Diencephalon (tissue), 1 donor: ENCODE measurements around the gene LZTS2. TPM values are rescaled to one million over a fixed set of nuclear protein-coding genes. Genes with fewer than 3 reads are reported as not detected.

Experiments used
- small RNA-seq: library from RNA; depleted of rRNA; stranded (forward); fragments of <200 nt; gene quantifications from one replicate; pipeline ENCODE3, GENCODE V24; 2014
- total RNA-seq: library from RNA; depleted of rRNA; stranded (reverse); fragments of >200 nt; gene quantifications from one replicate; pipeline ENCODE4 v1.2.3, GENCODE V29; 2014

LZTS2 gene, protein sequence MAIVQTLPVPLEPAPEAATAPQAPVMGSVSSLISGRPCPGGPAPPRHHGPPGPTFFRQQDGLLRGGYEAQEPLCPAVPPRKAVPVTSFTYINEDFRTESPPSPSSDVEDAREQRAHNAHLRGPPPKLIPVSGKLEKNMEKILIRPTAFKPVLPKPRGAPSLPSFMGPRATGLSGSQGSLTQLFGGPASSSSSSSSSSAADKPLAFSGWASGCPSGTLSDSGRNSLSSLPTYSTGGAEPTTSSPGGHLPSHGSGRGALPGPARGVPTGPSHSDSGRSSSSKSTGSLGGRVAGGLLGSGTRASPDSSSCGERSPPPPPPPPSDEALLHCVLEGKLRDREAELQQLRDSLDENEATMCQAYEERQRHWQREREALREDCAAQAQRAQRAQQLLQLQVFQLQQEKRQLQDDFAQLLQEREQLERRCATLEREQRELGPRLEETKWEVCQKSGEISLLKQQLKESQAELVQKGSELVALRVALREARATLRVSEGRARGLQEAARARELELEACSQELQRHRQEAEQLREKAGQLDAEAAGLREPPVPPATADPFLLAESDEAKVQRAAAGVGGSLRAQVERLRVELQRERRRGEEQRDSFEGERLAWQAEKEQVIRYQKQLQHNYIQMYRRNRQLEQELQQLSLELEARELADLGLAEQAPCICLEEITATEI
- 18.5 TPM for total RNA-seq

DNA sequence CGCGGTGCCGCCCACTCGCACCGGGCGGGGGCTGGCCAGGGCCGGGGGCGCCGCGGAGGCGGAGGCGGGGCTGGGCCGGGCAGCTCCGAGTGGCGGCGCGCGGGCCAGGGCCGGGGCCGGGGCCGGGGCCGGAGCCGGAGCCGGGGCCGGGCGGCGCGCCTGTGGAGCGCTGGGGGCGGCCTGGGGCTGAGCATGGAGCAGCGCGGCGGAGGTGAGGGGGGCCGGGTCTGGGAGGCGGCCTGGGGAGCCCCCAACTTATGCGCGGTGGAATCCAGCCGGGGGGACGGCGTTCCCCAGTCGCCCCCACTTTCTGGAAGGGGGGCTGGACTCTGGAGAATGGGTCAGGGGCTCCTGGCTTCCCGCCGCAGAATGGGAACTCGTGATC is at the start of gene LZTS2:
Gene LZTS2, plus strand, starts transcription at position 67 of the 385 bp plus-strand sequence. CDS start 2,731 bp downstream, outside the sequence.

DNA sequence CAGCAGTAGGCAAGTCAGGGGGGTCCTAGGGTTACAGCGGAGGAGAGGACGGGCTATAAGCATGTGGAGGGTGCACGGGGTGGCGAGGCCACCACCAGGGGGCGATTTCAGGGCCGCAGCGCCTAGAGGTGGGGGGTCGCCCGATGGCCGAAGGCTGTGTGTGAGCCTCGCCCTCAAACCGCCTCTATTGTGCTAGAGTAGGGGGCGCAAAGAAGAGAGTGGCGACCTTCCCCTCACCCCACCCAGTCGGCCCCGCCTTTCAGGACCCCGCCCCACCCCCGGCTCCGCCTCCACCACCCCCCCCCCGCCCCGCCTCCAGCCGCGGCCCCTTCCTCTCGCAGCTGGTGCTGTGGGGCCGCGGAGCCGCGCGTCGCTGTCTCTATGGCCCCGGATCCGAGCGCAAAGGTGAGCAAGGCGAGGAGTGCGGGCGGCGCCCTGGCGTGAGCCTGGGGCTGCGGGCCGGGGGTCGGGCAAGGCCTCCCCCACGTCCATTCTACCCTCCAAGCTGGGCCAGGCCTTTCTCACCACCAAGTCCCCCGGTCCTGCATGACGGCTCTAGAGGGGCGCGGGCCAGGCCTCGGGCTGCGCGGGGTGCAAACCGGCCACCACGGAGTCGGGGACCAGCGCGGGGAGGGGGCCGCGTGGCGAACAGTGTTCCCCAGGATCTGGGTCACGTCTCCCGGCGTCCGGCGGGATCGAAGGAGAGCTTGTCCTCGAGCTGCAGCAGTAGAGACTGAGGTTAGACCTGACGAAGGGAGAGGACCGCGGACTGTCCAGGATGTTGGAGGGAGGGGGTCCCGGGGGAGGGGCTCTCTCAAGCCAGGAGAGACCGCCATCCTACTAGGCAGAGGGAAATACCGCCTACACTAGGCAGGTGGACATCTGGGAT is 30.2 kb upstream of the LZTS2 start, which contains the start of gene SEMA4G:
Gene SEMA4G, plus strand, starts transcription at position 318 of the 889 bp plus-strand sequence. CDS start 3,409 bp downstream, outside the sequence.

DNA sequence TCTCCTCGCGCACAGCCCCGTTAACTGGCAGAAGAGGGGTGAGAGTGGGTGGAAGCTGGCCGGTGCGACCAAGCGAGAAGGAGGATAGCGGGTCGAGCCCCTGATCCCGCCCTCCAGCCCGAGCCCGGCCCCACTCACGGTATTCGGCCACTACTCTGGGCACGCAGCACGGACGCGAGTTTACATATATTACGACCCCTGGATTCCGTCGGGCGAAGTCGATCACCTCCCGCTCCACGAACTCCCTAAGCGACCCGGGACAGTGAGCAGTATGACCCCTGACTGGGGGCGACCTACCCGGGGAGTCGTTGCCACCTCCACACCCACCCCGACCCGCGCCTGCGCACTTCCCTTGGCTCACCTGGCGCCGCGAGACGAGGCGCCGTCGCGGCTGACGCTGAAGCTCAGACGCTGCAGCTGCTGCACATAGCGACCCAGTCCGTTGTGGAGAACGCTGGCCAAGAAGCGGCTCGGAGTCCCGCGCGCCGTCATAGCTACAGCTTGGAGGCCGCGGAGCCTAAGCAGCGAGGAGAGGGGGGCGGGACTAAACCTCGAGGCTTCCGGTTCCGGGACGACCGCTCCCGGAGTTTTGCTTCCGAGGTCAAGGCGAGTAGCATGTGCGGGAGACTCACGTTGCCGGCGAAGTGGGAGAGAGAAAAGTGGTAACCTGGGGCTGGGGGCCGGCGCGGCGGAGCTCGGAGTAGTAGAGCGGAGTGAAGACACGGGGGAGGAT is 12.5 kb upstream of the LZTS2 start, which contains the start of the genes MRPL43 and TWNK:
Gene MRPL43, minus strand, starts transcription at position 546 of the 733 bp plus-strand sequence. Its CDS starts 54 bp downstream, at position 492.
Gene TWNK, plus strand, starts transcription at position 592 of the 733 bp plus-strand sequence. CDS start 668 bp downstream, outside the sequence.

DNA sequence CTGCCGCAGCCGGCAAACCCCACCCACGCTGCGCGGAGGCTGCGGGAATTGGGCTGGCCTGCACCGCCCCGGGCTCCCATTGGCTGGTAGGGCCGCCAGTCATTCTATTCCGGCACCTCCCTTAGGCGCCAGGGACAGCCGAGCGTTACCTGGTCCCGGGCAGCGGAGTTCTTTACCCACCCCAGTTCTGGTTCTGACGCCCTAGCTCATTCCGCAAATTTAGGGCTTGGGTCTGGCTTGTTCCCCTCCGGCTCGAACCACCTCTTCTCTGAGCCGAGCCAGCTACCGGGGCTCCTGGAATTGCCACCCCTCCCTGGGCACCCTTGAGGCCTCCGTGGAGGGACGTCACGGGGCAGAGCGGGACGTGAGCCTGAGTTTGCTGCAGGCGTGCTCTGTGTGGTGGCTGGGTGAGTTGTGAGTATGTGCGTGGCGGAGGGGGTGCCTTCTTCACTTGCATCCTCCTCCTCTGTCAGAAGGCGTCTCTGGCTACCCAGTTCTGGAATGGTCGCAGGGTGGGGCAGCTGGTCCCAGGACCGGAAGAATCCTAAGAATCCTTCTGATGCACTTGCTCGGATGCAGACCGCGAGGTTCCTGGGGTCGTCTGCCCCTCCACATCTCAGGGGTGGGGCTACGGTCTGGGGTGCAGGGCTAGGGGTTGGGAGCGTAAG is 31.7 kb downstream of the LZTS2 start, which contains the start of the genes PDZD7 and SFXN3:
Gene PDZD7, minus strand, starts transcription at position 2 of the 668 bp plus-strand sequence. CDS start 910 bp downstream, outside the sequence.
Gene SFXN3, plus strand, starts transcription at position 107 of the 668 bp plus-strand sequence. CDS start 3,461 bp downstream, outside the sequence.

Small RNA genes within 50 kb of the gene (small RNA-seq; reads per million reads assigned to genes)
- gene MIR608, result not detected

Other genes starting within 250 kb of the LZTS2 start
- gene SLF2, start 86.8 kb upstream of the LZTS2 start, total RNA-seq, result 54.0 TPM
- 17.5 TPM for gene SEMA4G, start 30.3 kb upstream of the LZTS2 start, total RNA-seq
- gene MRPL43, start 12.3 kb upstream of the LZTS2 start, total RNA-seq, result 39.0 TPM
- 5.5 TPM for gene TWNK, start 12.3 kb upstream of the LZTS2 start, total RNA-seq
- gene PDZD7, start 31.3 kb downstream of the LZTS2 start, total RNA-seq, result 7.2 TPM
- 37.4 TPM for gene SFXN3, start 31.4 kb downstream of the LZTS2 start, total RNA-seq
- 1.2 TPM for gene KAZALD1, start 62.2 kb downstream of the LZTS2 start, total RNA-seq
- not detected for gene TLX1, start 131.5 kb downstream of the LZTS2 start, total RNA-seq
- gene LBX1, start 229.7 kb downstream of the LZTS2 start, total RNA-seq, result not detected